HG03442 (cell line): ENCODE results near the gene SULT1B1.
"Not testable (repeated sequence)": the region's sequence is repeated elsewhere in the genome, so short reads cannot be mapped to it uniquely, and the experiment has no call there.

Experiments
- ATAC-seq: cut with Tn5 transposase; IDR thresholded peaks from one replicate; pipeline ENCODE4 v1.9.1; 2021; ENCODE audit warnings: mild to moderate bottlenecking, moderate library complexity; ENCODE audit not compliant: unreplicated experiment

SULT1B1 gene

DNA sequence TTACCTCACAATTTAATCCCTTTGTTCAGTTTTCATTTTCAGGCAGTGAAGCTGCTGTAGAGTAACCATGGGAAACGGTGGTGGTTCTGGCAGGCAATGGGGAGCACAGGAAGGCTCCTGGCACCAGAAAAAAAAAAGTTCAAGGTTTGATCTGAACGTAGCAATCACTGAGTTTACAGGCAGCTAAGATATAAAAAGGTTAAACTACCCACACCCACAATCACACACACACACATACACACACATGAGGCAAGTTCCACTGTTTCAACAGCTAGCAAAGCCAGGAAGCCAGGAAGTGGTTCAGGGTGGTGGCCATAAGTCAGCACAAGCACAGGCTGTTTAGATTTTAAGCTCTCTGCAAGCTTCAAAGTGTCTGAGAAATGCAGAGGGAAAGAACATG is at the start of gene SULT1B1:
Gene SULT1B1 (minus strand): TSS at position 166 of the 400 bp plus-strand sequence. CDS start 5,403 bp downstream, outside the sequence.
- ATAC-seq: no peak

- no peak for ATAC-seq
Observed at GRCh38 chr4:69800599-69800998, 40.2 kb upstream of the SULT1B1 start.

DNA sequence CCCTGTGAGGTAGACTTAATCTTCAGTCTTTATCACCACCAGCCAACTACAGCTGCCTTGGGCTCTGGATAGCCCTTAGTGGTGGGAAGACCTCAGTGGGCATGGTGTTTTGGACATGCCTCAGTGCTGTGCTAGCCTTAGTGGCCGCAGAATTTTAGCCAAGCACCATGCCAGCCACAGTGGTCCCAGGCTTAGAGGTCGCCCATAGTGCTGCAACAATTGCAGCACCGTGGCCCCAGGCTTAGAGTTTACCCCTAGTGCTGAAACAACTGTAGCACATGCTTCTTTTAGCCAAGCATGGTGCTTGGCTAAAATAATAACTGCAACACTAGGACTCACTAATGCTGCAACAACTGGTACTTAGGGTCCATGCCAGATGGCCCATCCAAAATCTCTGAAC is 38.9 kb upstream of the SULT1B1 start:
- ATAC-seq: no peak

DNA sequence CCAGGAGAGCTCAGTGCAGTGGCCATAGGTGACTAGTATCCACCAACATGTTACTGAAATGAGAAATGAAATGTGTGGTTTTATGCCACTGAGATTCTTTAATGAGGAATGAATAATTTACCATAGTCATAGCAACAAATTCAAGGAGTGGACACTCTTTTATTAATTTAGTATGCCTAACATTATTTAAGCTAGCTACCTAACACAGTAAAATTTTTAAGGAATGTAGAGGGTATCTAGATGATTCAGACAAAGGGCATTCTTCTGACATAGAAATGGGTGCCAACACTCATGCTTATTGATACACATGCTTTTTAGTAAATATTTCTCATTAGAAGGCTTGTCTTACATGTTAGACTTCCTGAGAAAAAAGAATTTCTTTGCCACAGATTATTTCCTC is 33.3 kb upstream of the SULT1B1 start:
- ATAC-seq: no peak

GRCh38 chr4:69787879-69788278 is 27.5 kb upstream of the SULT1B1 start:
- ATAC-seq: no peak

DNA sequence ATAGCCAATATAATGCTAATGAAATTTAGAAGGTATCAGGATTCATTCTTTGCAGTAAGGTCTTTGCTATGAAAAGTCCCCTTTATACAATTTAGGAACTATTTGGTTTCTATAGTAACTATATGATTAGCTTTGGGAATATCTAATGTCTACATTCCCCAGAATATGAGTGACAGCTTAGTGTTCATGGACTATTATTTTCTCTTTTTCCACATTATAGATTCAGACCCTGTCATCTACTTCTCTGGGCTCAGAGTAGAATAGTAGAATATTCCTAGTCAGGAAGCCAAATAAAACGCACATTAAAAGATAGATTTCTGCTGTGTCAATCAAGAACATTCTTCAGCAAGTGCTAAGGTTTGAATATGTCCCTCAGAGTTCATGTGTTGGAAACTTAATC is 26.1 kb upstream of the SULT1B1 start:
- ATAC-seq: no peak

DNA sequence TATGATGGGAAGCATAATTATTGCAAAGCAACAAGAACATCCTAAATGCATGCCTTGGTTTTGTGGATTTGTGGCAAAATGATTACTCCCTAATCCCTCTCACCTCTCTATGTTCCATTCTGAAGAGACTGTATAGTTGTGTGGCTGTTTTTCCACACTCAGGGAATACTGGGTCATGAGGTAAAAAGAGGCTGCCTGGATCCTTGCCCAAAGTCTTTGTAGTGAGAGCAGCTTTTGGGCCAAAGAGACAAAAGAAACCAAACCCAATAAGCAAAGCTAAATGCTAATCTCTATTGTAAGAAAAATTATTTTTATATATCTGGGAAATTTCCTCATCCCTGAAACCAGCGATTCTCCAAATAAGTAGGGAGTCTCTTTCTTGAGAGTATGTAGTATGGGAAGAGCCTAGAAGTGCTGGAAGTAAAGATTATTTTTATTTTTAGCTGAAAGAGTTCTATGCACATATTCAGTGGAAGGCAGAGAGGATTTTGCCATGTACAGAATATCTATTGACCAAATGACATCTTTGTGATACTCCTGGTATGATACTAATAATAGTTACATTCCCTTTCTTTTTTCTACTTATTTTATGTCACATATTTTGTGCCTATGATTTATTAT is 24.9 kb upstream of the SULT1B1 start:
- no peak for ATAC-seq

DNA sequence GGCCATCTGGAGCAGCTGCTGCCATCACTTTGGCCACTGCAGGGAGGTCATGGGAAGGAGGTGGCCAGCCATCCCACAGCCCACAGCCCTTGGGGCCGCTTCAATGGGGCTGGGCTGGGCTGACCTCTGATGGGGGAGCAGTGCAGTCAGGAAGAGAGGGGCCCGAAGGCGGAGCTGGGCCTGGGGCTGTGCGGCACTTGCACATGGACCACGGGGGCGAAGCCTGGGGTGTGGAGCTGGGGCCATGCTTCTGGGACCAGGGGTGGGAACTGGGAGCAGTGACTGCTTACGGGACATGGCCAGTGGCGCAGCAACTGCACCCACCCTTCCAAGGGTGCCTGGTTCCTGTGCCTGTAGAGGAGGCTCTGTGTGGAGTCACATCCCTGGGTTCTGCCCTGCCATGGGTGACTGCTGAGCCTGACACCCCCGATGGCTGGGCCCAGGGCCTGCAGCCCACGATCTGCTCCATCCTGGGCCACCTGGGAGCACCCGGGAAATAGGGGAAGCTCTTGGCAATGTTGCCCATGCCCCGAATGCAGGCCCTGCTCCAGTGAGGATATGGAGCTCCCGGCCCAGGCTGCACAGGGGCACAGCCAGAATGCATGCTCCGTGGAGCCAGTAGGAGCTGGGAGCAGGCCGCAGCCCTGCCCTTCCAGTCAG is 22.4 kb upstream of the SULT1B1 start:
- ATAC-seq: no peak

- ATAC-seq: no peak
Observed at GRCh38 chr4:69781458-69782418, 21.3 kb upstream of the SULT1B1 start.

GRCh38 chr4:69780141-69780540 is 19.7 kb upstream of the SULT1B1 start:
- no peak for ATAC-seq

DNA sequence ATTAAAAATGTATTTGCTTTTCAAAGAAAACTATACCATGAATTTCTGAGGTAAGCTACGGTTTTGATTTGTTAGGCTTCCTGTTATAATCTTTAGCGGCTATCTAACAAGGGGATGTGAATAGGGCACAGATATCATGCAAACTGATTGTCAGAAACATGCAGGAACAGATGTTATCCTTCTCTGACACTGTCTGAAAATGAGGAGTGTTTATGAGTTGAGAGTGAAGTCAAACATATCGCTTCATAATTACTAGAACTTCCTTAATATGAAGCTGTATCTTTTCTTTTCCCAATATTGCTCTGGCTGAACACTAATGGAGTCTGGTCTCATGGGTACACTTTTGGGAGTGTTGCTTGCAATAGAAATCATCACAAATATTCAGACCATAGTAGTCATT is 16.3 kb upstream of the SULT1B1 start:
- no peak for ATAC-seq

DNA sequence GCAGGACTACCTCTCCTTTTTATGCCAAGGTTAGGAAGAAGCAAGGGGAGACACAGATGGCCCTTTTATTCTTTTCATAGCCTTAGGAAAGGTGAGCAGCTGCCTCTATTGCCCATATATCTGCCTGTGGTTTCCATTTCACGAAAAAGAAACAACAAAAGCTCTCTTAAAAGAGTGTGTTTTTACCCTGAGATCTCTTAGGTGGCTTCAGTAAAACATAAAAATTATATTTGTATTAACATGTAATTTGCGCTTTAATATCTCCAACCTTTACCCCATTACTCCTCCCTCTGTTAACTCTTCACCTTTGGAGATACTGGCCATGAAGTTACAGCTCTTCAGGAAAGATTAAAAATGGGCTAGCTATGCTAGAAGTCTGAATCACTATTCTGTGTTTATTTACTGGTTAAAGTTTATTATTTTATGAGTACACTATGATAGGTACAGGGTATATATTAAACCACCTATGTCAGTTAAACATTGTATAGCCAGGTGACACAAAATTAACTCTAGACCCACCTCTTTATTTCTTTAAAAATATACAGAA is 15.0 kb upstream of the SULT1B1 start:
- no peak for ATAC-seq

GRCh38 chr4:69773484-69773883 is 13.1 kb upstream of the SULT1B1 start:
- ATAC-seq: no peak

- ATAC-seq: not testable (repeated sequence)
Observed at GRCh38 chr4:69768554-69768953, 8.1 kb upstream of the SULT1B1 start.

DNA sequence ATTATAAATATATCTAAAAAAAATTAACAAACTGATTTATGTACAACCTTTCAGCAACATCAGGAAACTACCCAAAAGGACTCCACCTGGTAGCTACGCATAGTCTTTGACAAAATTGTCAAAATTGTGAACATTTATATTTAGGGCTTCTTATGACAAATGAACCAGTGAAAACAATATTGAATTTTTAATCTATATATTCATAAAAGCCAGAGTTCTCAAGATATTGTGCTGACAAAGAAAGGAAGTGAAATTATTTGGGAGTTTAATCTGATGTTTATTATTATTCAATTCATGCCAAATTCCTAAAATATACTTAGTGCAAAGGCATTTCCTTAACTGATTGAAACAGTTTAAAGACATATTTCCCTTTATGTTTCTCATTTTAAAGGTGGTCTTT is 5.3 kb upstream of the SULT1B1 start:
- ATAC-seq: no peak

DNA sequence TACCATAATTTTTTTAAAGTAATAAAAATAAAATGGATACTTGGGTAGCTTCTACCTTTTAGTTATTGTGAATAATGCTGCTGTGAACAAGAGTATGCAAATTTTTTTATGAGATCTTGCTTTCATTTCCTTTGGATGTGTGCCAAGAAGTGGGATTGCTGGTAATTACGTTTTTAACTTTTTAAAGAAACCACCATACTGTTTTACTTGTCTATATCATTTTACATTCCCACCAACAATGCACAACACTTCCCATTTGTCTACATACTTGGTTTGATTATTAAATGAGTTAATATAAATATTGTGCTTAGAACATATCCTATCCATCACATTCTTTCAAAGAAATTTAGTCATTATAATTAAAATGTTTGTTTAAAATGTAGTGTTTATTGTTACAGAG is 3.9 kb upstream of the SULT1B1 start:
- no peak for ATAC-seq

DNA sequence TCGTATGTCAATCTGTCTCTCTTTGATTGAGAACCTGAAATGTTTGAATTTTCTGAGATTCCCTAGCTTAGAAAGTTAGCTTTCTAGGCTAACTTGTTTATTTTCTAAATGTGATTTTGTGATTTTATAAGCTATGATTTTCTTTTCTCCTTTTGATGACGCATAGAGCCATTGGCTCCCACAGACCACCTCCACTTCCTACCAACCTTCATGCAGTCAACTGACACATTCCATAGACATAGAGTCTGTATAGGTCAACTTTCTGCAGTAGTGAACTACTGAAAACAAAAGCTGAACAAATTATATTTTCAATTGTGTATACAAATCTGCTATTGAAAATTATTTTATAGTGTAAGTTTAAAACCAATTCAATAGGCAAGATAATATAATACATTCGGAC is 2.8 kb upstream of the SULT1B1 start:
- ATAC-seq: no peak

DNA sequence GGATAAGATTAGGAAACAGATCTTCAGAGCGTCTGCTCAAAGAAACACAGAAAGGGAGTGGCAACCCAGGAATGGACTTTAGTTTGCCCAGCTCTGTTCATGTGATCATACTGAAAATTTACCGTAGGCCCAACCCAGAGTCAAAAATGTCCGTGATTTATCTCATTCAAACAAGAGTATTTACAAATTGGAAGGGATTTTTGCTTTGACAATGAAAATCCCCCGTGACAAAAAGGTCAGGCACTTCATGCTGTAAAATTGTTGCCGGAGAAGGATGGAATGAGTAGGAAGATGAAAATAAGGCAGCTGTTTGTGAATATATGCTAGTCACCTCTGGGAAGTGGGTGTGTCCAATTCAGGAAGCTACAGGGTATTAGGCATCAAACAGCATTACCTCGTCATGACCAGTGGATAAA is 1.2 kb downstream of the SULT1B1 start:
- ATAC-seq: no peak

DNA sequence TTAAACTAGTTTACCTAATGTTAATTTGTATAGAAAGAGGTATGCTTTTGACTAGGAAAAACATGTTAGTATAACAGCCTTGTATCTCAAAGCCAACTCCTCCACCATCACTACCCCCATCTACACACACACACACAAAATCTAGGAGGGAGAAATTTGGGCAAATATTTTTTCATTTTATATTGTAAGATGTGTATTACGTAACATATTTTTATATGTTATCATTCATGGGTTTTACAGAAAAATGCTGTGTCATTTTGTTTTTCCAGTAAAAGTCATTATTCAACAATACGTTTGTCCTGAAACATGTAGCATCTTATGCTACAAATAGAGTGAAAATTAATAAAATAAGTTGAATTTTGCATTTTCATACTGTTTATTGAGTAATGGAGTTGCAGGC is 3.0 kb downstream of the SULT1B1 start:
- ATAC-seq: no peak

DNA sequence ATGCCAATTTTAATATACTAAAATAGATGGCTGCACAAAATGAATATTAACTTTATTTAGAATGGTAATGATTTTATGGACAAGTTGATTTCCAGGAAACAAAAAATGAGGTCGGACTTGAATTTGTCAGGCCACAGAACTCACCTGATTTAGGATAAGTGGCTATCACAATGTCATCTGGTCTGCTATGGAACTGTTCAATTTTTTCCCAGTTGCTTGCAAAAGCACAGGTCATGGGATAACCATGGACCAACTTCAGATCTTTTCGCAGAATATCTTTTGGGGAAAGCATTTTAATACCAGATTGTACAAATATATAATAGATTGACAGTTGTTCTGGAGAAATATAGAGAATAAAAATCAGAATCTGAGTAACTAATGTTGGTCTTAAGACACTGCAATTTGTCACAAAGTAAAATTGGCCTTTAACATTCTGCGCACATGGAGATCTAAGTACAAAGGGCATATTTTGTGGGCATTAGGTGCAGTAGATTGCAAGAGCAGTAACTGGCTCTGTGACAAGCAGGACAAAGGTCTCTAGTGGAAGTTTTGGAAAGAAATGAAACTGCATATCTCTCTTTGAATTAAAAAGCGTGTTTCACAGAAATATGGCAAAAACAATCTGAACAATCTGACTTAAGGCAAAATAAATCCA is 5.4 kb downstream of the SULT1B1 start:
- ATAC-seq: no peak

- no peak for ATAC-seq
Observed at GRCh38 chr4:69753686-69754085, 6.7 kb downstream of the SULT1B1 start.
